IMR-90 (cell line): ENCODE results near the gene S100A4. TPM values are rescaled to one million over a fixed set of nuclear protein-coding genes. Genes with fewer than 3 reads are reported as not detected.

ENCODE experiments used
- ATAC-seq: fragments of 200-7000 bp; cut with Tn5 transposase; 2 replicates; pipeline ENCODE4 v1.9.1; 2020; ENCODE audit warnings: low read depth, mild to moderate bottlenecking, moderate library complexity
- BruUV-seq: library from RNA; stranded (reverse); fragments of 400-500 nt; replicated peaks from 2 replicates; lab custom pipeline; 2021; lab: Mats Ljungman, UMichigan
- CTCF ChIA-PET: fragments of 300-600 bp; formaldehyde crosslinking; extraction: SDS; loops from one replicate; lab custom pipeline; 2021; ENCODE audit warnings: antibody characterized with exemption; lab: Yijun Ruan, JAX
- POLR2A ChIA-PET: fragments of 300-600 bp; sonication (Branson Sonifier 250); formaldehyde crosslinking; loops from one replicate; lab custom pipeline; 2022; ENCODE audit warnings: antibody characterized with exemption; ENCODE audit not compliant: unreplicated experiment; lab: Charles Lee
- DNase-seq: peaks from one replicate; pipeline ENCODE4 v3.0.0; 2013
- H2AFZ ChIP-seq: replicated peaks from 2 replicates; pipeline ENCODE3; 2013; ENCODE audit warnings: low read length, mild to moderate bottlenecking; ENCODE audit not compliant: poor library complexity
- H2AK5ac ChIP-seq: 2 replicates; pipeline ENCODE4 v1.6.1; 2013; ENCODE audit warnings: low read depth, low read length, inconsistent platforms
- H2AK9ac ChIP-seq: replicated peaks from 2 replicates; pipeline ENCODE3; 2013; ENCODE audit warnings: mild to moderate bottlenecking, low read depth, low read length, moderate library complexity; ENCODE audit not compliant: poor library complexity
- H2BK120ac ChIP-seq: 2 replicates; pipeline ENCODE4 v1.6.1; 2013; ENCODE audit warnings: low read depth, low read length, inconsistent platforms
- H2BK15ac ChIP-seq: 3 replicates; pipeline ENCODE4 v1.6.1; 2013; ENCODE audit warnings: low read depth, low read length, inconsistent platforms
- H2BK20ac ChIP-seq: 2 replicates; pipeline ENCODE4 v1.6.1; 2013; ENCODE audit warnings: low read depth, mild to moderate bottlenecking, inconsistent platforms, low read length, moderate library complexity
- H2BK5ac ChIP-seq: 2 replicates; pipeline ENCODE4 v1.6.1; 2013; ENCODE audit warnings: mild to moderate bottlenecking, low read depth, low read length, inconsistent platforms; ENCODE audit not compliant: poor library complexity, severe bottlenecking
- H3K14ac ChIP-seq: replicated peaks from 2 replicates; pipeline ENCODE4 v1.6.1; 2013; ENCODE audit warnings: low read depth, low read length, inconsistent platforms
- H3K18ac ChIP-seq: 2 replicates; pipeline ENCODE4 v1.6.1; 2013; ENCODE audit warnings: low read depth, low read length, control low read depth
- H3K23ac ChIP-seq: 2 replicates; pipeline ENCODE4 v1.6.1; 2013; ENCODE audit warnings: low read depth, low read length, inconsistent platforms
- H3K27ac ChIP-seq: 2 replicates; pipeline ENCODE4 v1.5.1; 2013; ENCODE audit warnings: mild to moderate bottlenecking, control low read depth, low read length; ENCODE audit not compliant: insufficient read depth
- H3K27me3 ChIP-seq: 2 replicates; pipeline ENCODE4 v1.6.1; 2013; ENCODE audit warnings: low read length; ENCODE audit not compliant: control insufficient read depth, insufficient read depth
- H3K36me3 ChIP-seq: 2 replicates; pipeline ENCODE4 v1.6.1; 2013; ENCODE audit warnings: low read length, mixed read lengths; ENCODE audit not compliant: control insufficient read depth, insufficient read depth
- H3K4ac ChIP-seq: 2 replicates; pipeline ENCODE4 v1.6.1; 2013; ENCODE audit warnings: low read depth, low read length, inconsistent platforms
- H3K4me1 ChIP-seq: 2 replicates; pipeline ENCODE4 v1.6.1; 2013; ENCODE audit warnings: low read length, mixed read lengths; ENCODE audit not compliant: control insufficient read depth, insufficient read depth
- H3K4me2 ChIP-seq: 2 replicates; pipeline ENCODE4 v1.6.1; 2013; ENCODE audit warnings: low read depth, mild to moderate bottlenecking, control low read depth, low read length, moderate library complexity
- H3K4me3 ChIP-seq: 2 replicates; pipeline ENCODE4 v1.5.1; 2013; ENCODE audit warnings: low read depth, mild to moderate bottlenecking, control low read depth, low read length, moderate library complexity; ENCODE audit not compliant: insufficient read depth
- H3K56ac ChIP-seq: 2 replicates; pipeline ENCODE4 v1.6.1; 2013; ENCODE audit warnings: low read length, inconsistent platforms; ENCODE audit not compliant: insufficient read depth; ENCODE audit errors: extremely low read depth
- H3K79me1 ChIP-seq, 2 experiments: 2 replicates each; pipeline ENCODE4 v1.6.1; 2013; ENCODE audit warnings: low read length in 2 of 2, inconsistent platforms in 1 of 2, low read depth in 1 of 2
- H3K9ac ChIP-seq: 2 replicates; pipeline ENCODE4 v1.6.1; 2013; ENCODE audit warnings: low read depth, low read length, control low read depth
- H3K9me1 ChIP-seq: 2 replicates; pipeline ENCODE4 v1.6.1; 2013; ENCODE audit warnings: low read length, inconsistent platforms; ENCODE audit not compliant: insufficient read depth
- H3K9me3 ChIP-seq: 2 replicates; pipeline ENCODE4 v1.6.1; 2013; ENCODE audit warnings: low read length; ENCODE audit not compliant: control insufficient read depth, insufficient read depth
- H4K20me1 ChIP-seq: 2 replicates; pipeline ENCODE4 v1.6.1; 2013; ENCODE audit warnings: low read length, inconsistent platforms; ENCODE audit not compliant: insufficient read depth
- H4K5ac ChIP-seq: 2 replicates; pipeline ENCODE4 v1.6.1; 2013; ENCODE audit warnings: mild to moderate bottlenecking, low read depth, low read length, control low read depth
- H4K8ac ChIP-seq, 2 experiments: 2 replicates each; pipeline ENCODE4 v1.6.1; 2013; ENCODE audit warnings: low read depth in 2 of 2, low read length in 2 of 2, control low read depth in 1 of 2, inconsistent platforms in 1 of 2
- H4K91ac ChIP-seq: 2 replicates; pipeline ENCODE4 v1.6.1; 2013; ENCODE audit warnings: low read depth, low read length, inconsistent platforms; ENCODE audit not compliant: insufficient read depth
- BHLHE40 ChIP-seq: fragments of 150-350 bp; IDR thresholded peaks from 2 replicates; pipeline ENCODE4 v1.6.1; 2016; ENCODE audit warnings: mild to moderate bottlenecking, low read depth, low read length
- CHD1 ChIP-seq: IDR thresholded peaks from 2 replicates; pipeline ENCODE4 v1.6.1; 2012; ENCODE audit warnings: low read depth, low read length, improper control_type of control experiment
- MAZ ChIP-seq: IDR thresholded peaks from 2 replicates; pipeline ENCODE4 v1.6.1; 2012; ENCODE audit warnings: low read depth, mild to moderate bottlenecking, low read length, improper control_type of control experiment, moderate library complexity, borderline replicate concordance
- NFE2L2 ChIP-seq: fragments of 150-350 bp; IDR thresholded peaks from 2 replicates; pipeline ENCODE4 v1.6.1; 2016; ENCODE audit warnings: low read depth, mild to moderate bottlenecking, low read length
- POLR2A ChIP-seq: IDR thresholded peaks from 2 replicates; pipeline ENCODE4 v1.6.1; 2012; ENCODE audit warnings: mild to moderate bottlenecking, low read depth, low read length
- RAD21 ChIP-seq: IDR thresholded peaks from 2 replicates; pipeline ENCODE4 v1.6.1; 2012; ENCODE audit warnings: low read length, improper control_type of control experiment
- RCOR1 ChIP-seq: IDR thresholded peaks from 2 replicates; pipeline ENCODE4 v1.6.1; 2012; ENCODE audit warnings: mild to moderate bottlenecking, low read length, improper control_type of control experiment; ENCODE audit not compliant: insufficient replicate concordance
- WGBS, 2 experiments: methylation state at CpG; one replicate each; pipeline versions ENCODE4 v1.1.5 to v1.1.7; 2013; ENCODE audit warnings: missing lambda C conversion rate in 2 of 2; ENCODE audit not compliant: insufficient read length in 1 of 2; ENCODE audit errors: extremely low coverage in 2 of 2; 5-methylcytosine and 5-hydroxymethylcytosine counted together
- dilution Hi-C: fragments of 300-500 bp; cut with HindIII; formaldehyde crosslinking; loops from one replicate; pipeline ENCODE4 v1.14.3; 2018; ENCODE audit warnings: low sequenced_read_pairs; ENCODE audit not compliant: unreplicated experiment
- in situ Hi-C: fragments of 300-500 bp; cut with MboI; formaldehyde crosslinking; loops from 3 replicates; pipeline ENCODE4 v1.14.3; 2019; ENCODE audit warnings: low sequenced_read_pairs, inconsistent platforms, mixed read lengths
- intact Hi-C: fragments of 100-400 bp; cut with micrococcal nuclease; formaldehyde crosslinking; loops from 2 replicates; pipeline ENCODE4 v1.10.0; 2022
- polyA plus RNA-seq, 3 experiments: library from polyadenylated mRNA; depleted of rRNA; stranded (reverse); fragments of >200 nt; gene quantifications; 2 replicates each; pipeline ENCODE4 v1.2.3, GENCODE V29; 2012; ENCODE audit warnings: low replicate concordance in 1 of 3
- total RNA-seq: library from RNA; depleted of rRNA; stranded (reverse); fragments of >200 nt; gene quantifications from 2 replicates; pipeline ENCODE4 v1.2.3, GENCODE V29; 2012
- TF ChIP-seq, protein P1 (sequence below): conservative IDR thresholded peaks from 2 replicates; pipeline ENCODE4 v1.5.1; 2012; ENCODE audit warnings: mild to moderate bottlenecking, low read depth, low read length, improper control_type of control experiment
- TF ChIP-seq, protein P2 (sequence below): fragments of 150-350 bp; IDR thresholded peaks from 2 replicates; pipeline ENCODE4 v1.6.1; 2017; ENCODE audit warnings: mild to moderate bottlenecking, antibody characterized with exemption, low read length, low read depth

The S100A4 gene
- total and polyA plus RNA-seq, 2 of the 4 experiments (the other 2 are of a cell fraction): 5.6 to 16.6 TPM

DNA sequence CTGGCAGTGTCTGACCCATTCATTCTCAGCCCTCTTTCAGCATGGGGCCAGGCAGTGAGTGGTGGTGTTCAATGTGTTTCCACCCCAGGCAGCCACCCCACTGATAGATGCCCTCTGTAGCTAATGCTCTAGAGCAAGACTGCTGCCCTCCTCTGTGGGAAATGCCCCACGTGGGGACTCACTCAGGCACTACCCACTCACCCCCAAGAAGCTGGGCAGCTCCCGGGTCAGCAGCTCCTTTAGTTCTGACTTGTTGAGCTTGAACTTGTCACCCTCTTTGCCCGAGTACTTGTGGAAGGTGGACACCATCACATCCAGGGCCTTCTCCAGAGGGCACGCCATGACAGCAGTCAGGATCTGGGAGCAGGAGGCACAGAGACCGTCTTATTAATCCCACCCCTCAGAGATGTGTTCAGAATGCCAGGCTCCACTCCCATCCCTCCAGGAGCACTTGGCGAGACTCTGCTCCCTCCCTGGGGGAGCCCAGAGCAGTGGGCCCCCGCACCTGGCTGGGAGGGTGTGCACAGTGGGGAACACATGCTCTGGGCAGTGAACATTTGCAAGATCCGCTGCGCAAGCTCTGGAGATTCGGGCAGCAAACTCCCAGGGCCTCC lies 1.0 kb downstream of the S100A4 start:
- ChIA-PET POLR2A (interaction anchor here (0.7 to 1.8 kb wide), 4 partner anchors 9 to 22 kb away, joined by 3 to 9 read pairs (median 4); partner anchors contain the start of gene S100A6), CTCF (interaction anchor here (1.2 to 1.5 kb wide), 2 partner anchors 10 to 11 kb away, joined by 3 to 4 read pairs; no protein-coding TSS in a partner anchor)
- Histone ChIP-seq H3K4ac (peak overlapping the region; percentile 99), H2BK15ac (peak overlapping the region; percentile 79; the same call in 2 of the 3 replicates), H4K5ac (peak overlapping the region; percentile 87), H3K9me3 (no peaks in the 10 kb centered on the region), H3K56ac (no peak overlapping the region; the same call in 1 of the 2 replicates), H3K18ac (peak overlapping the region; percentile 56), H3K4me2 (peak overlapping the region; percentile 6; the same call in 1 of the 2 replicates), H3K9ac (peak overlapping the region; percentile 44; the same call in 1 of the 2 replicates), H3K4me3 (no peak overlapping the region), H2BK5ac (peak overlapping the region; percentile 78), H3K27ac (peak overlapping the region; percentile 81), H4K91ac (peak overlapping the region; percentile 94), H2AFZ (peak overlapping the region; percentile 82), H3K27me3 (no peaks in the 10 kb centered on the region), H2BK120ac (peak overlapping the region; percentile 97), H3K36me3 (no peaks in the 10 kb centered on the region), H3K23ac (peak overlapping the region; percentile 54), H3K79me1 (peaks cover 0 to 39% of the 10 kb centered on the region in 2 experiments; a peak in 3 of 4 replicates), H3K9me1 (peaks cover 55% of the 10 kb centered on the region), H3K14ac (peak overlapping the region; percentile 99), H2BK20ac (peak overlapping the region; percentile 77), H2AK5ac (peak overlapping the region; percentile 98), H3K4me1 (peaks cover 43% of the 10 kb centered on the region), H2AK9ac (peak overlapping the region; percentile 99), H4K20me1 (no peaks in the 10 kb centered on the region), H4K8ac (peak overlapping the region; percentile 74 to 96)
- dilution Hi-C loops (no loop called here), in situ Hi-C loops (loop anchor here (25.0 kb wide), 1 partner anchor 418 kb away; the partner anchor contains the start of genes CREB3L4, CRTC2 and SLC39A1), intact Hi-C loops (no loop called here)
- DNase-seq (no peak), ATAC-seq (no peak; the same call in 1 of the 2 replicates)
- no CpG with 5 or more reads among the region's 10 CpGs for WGBS, 2 experiments
- BruUV-seq: no TSS peak
- TF ChIP-seq MAZ (no peak), RCOR1 (no peak), CHD1 (no peak), BHLHE40 (no peak), RAD21 (no peak), NFE2L2 (no peak), POLR2A (no peak)
- TF ChIP-seq, protein P1, sequence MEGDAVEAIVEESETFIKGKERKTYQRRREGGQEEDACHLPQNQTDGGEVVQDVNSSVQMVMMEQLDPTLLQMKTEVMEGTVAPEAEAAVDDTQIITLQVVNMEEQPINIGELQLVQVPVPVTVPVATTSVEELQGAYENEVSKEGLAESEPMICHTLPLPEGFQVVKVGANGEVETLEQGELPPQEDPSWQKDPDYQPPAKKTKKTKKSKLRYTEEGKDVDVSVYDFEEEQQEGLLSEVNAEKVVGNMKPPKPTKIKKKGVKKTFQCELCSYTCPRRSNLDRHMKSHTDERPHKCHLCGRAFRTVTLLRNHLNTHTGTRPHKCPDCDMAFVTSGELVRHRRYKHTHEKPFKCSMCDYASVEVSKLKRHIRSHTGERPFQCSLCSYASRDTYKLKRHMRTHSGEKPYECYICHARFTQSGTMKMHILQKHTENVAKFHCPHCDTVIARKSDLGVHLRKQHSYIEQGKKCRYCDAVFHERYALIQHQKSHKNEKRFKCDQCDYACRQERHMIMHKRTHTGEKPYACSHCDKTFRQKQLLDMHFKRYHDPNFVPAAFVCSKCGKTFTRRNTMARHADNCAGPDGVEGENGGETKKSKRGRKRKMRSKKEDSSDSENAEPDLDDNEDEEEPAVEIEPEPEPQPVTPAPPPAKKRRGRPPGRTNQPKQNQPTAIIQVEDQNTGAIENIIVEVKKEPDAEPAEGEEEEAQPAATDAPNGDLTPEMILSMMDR: no peak
- TF ChIP-seq, protein P2, sequence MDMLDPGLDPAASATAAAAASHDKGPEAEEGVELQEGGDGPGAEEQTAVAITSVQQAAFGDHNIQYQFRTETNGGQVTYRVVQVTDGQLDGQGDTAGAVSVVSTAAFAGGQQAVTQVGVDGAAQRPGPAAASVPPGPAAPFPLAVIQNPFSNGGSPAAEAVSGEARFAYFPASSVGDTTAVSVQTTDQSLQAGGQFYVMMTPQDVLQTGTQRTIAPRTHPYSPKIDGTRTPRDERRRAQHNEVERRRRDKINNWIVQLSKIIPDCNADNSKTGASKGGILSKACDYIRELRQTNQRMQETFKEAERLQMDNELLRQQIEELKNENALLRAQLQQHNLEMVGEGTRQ: no peak
